IPS DF 6.9 (cell line): ENCODE data around the gene PALLD.

Source experiments
- DNase-seq: peaks from one replicate; pipeline ENCODE4 v3.0.0-alpha.2; 2013; ENCODE audit warnings: low read depth, low spot score
- H3K27ac ChIP-seq: one replicate; pipeline ENCODE4 v1.5.1; 2013; ENCODE audit warnings: low read length, control low read depth
- H3K27me3 ChIP-seq: 2 replicates; pipeline ENCODE4 v1.6.1; 2013; ENCODE audit warnings: mild to moderate bottlenecking, low read length; ENCODE audit not compliant: control insufficient read depth, insufficient read depth
- H3K36me3 ChIP-seq: 2 replicates; pipeline ENCODE4 v1.6.1; 2013; ENCODE audit warnings: low read length; ENCODE audit not compliant: control insufficient read depth, insufficient read depth
- H3K4me1 ChIP-seq: 2 replicates; pipeline ENCODE4 v1.6.1; 2013; ENCODE audit warnings: low read length; ENCODE audit not compliant: control insufficient read depth, insufficient read depth
- H3K4me3 ChIP-seq: 2 replicates; pipeline ENCODE4 v1.5.1; 2013; ENCODE audit warnings: mild to moderate bottlenecking, low read length
- H3K9me3 ChIP-seq: 2 replicates; pipeline ENCODE4 v1.6.1; 2013; ENCODE audit warnings: low read length, inconsistent platforms; ENCODE audit not compliant: control insufficient read depth, insufficient read depth
- WGBS: extraction: QIAGEN DNeasy Blood & Tissue Kit; methylation state at CpG from one replicate; pipeline ENCODE4 v1.1.7; 2013; ENCODE audit warnings: mixed read lengths, missing lambda C conversion rate; ENCODE audit not compliant: insufficient read length, insufficient coverage; 5-methylcytosine and 5-hydroxymethylcytosine counted together

Gene PALLD

DNA sequence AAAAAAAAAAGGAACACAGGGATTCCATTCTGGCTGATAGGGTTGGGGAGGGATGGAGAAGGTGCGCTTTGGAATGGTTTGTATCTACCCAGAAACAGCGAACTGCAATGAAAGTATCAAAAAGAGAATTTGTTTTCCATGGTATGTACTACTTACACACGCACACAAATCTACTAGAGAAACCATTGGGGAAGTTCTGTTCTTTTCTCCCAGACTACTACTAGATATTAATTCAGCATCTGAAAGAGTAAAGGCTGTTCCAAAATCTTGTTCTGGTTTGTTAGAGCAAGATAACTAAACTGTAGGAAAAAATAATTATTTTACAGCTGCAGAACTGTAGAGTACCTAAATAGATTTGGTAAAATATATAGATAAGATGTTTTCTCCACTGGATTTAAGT, 394.8 kb downstream of the PALLD start:
- no CpG with 5 or more reads among the region's 3 CpGs for WGBS
- H3K27ac ChIP-seq = no peak overlapping the region
- H3K36me3 ChIP-seq = no peaks in the 10 kb centered on the region; the same call in 1 of the 2 replicates
- H3K27me3 ChIP-seq = no peaks in the 10 kb centered on the region
- no peaks in the 10 kb centered on the region for H3K4me1 ChIP-seq
- H3K9me3 ChIP-seq = no peaks in the 10 kb centered on the region
- no peak overlapping the region for H3K4me3 ChIP-seq
- DNase-seq = no peak

DNA sequence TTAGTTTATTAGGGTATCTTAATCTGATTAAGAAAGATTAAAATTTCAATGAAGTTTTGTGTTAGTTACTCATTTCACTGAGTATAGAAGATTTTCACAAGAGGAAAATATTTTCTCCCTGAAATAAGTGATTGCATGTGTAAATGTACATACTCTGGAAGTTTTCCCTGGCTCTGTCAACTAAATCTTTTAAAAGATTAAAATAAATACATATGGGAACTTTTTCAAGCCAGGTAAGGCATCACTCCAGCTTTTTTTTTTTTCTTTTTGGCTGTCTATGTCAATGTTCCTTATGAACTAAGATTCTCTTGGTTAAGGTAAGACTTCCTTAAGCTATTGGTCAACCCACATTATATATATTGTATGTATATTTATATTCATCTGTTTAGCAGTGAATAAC, 395.6 kb downstream of the PALLD start:
- Histone ChIP-seq H3K27ac (no peak overlapping the region), H3K9me3 (no peaks in the 10 kb centered on the region), H3K36me3 (no peaks in the 10 kb centered on the region; the same call in 1 of the 2 replicates), H3K4me3 (no peak overlapping the region), H3K27me3 (no peaks in the 10 kb centered on the region), H3K4me1 (no peaks in the 10 kb centered on the region)
- no peak for DNase-seq

DNA sequence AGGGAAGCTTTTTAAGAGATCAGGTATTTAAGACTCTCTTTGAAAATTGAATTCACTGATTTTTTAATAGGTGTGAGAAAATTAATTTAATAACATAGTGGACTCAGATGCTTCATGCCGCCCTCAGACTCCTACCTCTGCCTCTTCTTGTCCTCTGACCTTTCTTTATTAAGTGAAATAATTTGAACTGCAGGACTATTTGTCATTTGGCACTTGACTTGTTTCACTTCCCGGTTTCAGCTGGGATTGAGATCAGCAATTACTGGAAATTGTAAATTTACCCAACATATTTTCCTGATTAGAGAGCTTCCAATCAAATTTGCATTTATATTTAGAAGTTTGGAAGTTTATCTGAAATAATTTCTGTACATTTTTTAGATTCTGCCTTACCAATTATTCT, 396.4 kb downstream of the PALLD start:
- no peak for DNase-seq
- H3K9me3 ChIP-seq = no peaks in the 10 kb centered on the region
- H3K27ac ChIP-seq = no peak overlapping the region
- no CpG with 5 or more reads among the region's 2 CpGs for WGBS
- H3K4me3 ChIP-seq = no peak overlapping the region
- H3K4me1 ChIP-seq = no peaks in the 10 kb centered on the region
- H3K36me3 ChIP-seq = no peaks in the 10 kb centered on the region; the same call in 1 of the 2 replicates
- no peaks in the 10 kb centered on the region for H3K27me3 ChIP-seq

DNA sequence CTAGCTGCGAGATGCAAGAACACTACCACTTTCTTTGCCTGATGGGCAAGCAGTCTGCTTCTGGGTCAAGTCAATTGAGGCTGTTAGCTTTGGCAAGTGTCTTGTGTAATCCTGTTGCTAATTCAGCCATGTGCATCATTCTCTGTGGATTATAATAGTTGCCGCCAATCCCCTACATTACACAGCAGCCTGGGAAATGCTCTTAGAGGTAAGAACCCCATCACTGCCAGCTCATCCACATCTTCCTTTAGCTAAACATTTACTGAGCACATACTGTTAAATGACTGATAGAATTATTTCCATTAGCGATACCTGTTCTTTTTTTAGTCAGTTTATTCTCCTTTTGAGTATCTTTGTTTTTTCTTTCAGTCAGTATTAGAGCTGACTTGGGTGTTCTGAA, 397.0 kb downstream of the PALLD start:
- H3K36me3 ChIP-seq = no peaks in the 10 kb centered on the region; the same call in 1 of the 2 replicates
- H3K27ac ChIP-seq = no peak overlapping the region
- no peaks in the 10 kb centered on the region for H3K4me1 ChIP-seq
- WGBS = no CpG with 5 or more reads among the region's 3 CpGs
- DNase-seq = no peak
- H3K9me3 ChIP-seq = no peaks in the 10 kb centered on the region
- no peak overlapping the region for H3K4me3 ChIP-seq
- no peaks in the 10 kb centered on the region for H3K27me3 ChIP-seq

DNA sequence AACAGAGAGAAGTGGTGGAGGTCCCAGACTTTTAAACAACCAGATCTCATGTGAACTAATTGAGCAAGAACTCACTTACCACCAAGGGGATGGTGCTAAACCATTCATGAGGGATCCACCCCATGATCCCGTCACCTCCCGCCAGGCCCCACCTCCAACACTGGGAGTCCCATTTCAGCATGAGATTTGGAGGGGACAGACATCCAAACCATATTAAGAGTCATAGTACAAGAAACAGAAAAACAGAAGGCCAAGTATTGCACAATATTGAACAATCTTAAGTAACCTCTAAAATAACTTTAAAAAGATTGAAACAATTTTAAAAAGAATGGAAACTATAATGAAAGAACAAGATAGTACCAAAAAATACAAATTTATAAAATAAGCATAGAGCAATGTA, 403.2 kb downstream of the PALLD start:
- Histone ChIP-seq H3K9me3 (no peaks in the 10 kb centered on the region), H3K36me3 (no peaks in the 10 kb centered on the region; the same call in 1 of the 2 replicates), H3K27me3 (no peaks in the 10 kb centered on the region), H3K4me1 (no peaks in the 10 kb centered on the region), H3K27ac (no peak overlapping the region), H3K4me3 (no peak overlapping the region)
- no CpG with 5 or more reads among the region's 2 CpGs for WGBS
- DNase-seq = no peak

DNA sequence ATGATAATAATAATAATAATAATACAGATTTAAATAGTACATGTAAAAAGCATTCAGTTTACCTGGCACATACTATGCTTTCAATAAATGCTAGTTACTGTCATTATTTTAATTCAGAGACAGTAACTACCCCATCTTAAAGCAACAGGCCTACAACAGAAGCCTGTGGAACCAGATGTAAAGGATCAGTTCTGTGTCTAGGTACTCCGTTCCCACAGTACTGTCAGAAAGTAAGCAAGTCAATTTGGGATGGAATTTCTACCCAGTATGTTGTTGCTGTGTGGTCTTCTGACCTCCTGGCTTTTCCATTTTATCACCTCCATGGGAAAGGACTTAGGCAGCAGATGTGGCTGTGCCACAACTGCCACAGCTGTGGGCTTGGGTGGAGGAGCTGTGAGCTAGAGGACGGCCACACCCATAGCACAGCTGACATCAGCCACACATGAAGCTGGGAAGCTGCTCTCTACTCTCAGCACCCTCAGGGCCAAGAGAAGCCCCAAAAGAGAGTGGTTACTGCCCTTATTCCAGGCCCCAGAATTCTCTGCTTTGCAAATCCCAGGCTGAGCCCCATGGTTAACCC, 410.4 kb downstream of the PALLD start:
- no peak overlapping the region for H3K27ac ChIP-seq

DNA sequence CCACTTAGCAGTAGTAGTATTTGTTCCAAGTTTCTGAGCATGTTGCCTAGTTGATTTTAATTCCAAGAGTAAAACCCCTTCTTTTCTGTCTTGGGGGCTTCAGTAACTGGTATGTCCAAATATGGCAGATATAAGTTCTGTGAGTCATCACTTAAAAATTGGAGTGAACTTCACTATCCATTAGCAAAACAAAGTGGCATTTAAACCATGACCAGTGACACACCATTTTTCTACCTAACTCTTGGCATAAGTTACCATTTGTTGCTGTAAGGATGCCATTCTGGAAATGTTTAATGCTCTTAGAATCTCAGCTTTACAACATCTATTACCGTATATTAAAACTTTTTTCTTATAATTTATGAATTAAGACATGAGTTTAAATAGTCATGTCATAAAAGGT, 411.2 kb downstream of the PALLD start:
- no peak overlapping the region for H3K27ac ChIP-seq

More for the DNA sequence above, 410.4 kb downstream of the PALLD start:
- no peak for DNase-seq
- H3K36me3 ChIP-seq = no peaks in the 10 kb centered on the region
- H3K27me3 ChIP-seq = no peaks in the 10 kb centered on the region
- WGBS = no CpG with 5 or more reads among the region's 2 CpGs
- H3K9me3 ChIP-seq = no peaks in the 10 kb centered on the region
- no peaks in the 10 kb centered on the region for H3K4me1 ChIP-seq
- no peak overlapping the region for H3K4me3 ChIP-seq

DNA sequence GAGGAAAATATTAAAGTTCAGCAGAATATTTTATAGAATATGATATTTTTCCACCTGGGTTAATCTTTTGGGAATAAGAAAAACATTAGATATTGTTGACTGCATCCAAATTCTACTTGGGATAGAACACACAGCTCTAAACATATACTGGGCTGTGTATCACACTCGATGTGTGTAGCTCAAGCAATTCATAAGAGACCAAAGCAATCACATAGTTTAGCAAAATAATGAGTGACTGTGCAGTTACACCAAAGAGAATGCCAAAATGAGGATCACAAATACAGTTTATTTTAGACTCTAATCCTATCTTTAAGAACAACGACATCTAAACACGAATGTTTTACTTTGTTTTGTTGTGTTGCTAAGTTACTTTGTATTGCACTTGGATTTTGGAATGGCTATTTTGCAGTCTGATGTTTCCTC, 412.0 kb downstream of the PALLD start:
- Histone ChIP-seq H3K4me1 (no peaks in the 10 kb centered on the region), H3K27me3 (no peaks in the 10 kb centered on the region), H3K4me3 (no peak overlapping the region), H3K27ac (no peak overlapping the region), H3K36me3 (no peaks in the 10 kb centered on the region), H3K9me3 (no peaks in the 10 kb centered on the region)
- no CpG with 5 or more reads among the region's 3 CpGs for WGBS
- no peak for DNase-seq

More for the DNA sequence above, 411.2 kb downstream of the PALLD start:
- Histone ChIP-seq H3K27me3 (no peaks in the 10 kb centered on the region), H3K4me1 (no peaks in the 10 kb centered on the region), H3K36me3 (no peaks in the 10 kb centered on the region), H3K4me3 (no peak overlapping the region), H3K9me3 (no peaks in the 10 kb centered on the region)
- WGBS = no CpG with 5 or more reads among the region's 1 CpG
- DNase-seq = no peak

DNA sequence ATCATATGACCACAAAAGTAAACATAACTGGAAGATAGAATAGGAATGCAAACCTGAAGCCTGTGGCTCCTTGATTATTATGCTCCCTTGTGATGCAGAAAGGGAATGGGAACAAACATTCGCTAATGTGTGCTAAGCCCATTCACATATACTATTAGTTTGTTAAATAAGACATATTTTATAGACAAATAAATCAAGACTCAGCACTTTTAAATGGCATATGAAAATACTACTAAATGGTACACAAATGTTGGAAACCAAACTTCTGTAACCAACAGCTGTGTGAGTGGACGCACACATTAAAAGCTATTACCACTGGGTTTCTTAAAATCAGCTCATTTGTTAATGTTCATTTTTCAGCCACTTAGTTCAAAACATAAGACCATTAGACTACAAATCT, 417.2 kb downstream of the PALLD start:
- Histone ChIP-seq H3K4me3 (no peak overlapping the region), H3K9me3 (no peaks in the 10 kb centered on the region), H3K27me3 (no peaks in the 10 kb centered on the region), H3K36me3 (no peaks in the 10 kb centered on the region), H3K27ac (no peak overlapping the region), H3K4me1 (no peaks in the 10 kb centered on the region)
- no CpG with 5 or more reads among the region's 2 CpGs for WGBS
- DNase-seq = no peak

DNA sequence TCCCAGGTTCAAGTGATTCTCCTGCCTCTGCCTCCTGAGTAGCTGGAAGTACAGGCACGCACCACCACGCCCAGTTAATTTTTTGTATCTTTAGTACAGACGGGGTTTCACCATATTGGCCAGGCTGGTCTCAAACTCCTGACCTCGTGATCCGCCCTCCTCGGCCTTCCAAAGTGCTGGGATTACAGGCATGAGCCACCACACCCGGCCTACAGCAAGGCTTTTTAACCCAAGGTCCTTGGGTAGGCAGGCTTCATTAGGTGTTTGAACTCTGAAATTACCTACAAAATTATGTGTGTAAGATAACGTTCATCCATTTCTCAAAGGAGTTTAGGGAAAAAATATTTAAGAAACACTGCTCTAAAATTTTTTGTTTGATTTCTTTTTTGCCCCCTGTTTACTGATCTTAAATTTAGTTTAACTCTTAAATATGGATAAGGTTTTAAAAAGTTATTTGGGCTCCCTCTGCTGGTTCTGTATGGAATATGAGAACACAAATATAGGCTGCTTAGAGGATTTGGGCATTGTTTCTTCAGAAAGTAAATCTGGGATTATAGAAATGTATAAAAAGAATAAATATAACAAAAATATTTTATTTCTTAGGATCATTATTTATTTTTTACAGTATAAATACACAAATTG, 420.4 kb downstream of the PALLD start:
- no CpG with 5 or more reads among the region's 8 CpGs for WGBS

More for the DNA sequence above, 420.4 kb downstream of the PALLD start:
- Histone ChIP-seq H3K27me3 (no peaks in the 10 kb centered on the region), H3K4me1 (no peaks in the 10 kb centered on the region; the same call in 1 of the 2 replicates), H3K27ac (no peak overlapping the region), H3K36me3 (no peaks in the 10 kb centered on the region), H3K9me3 (no peaks in the 10 kb centered on the region), H3K4me3 (no peak overlapping the region)
- DNase-seq = peak; percentile 27
